ENCODE data around the gene ACMSD.
"Not testable (repeated sequence)": the region's sequence is repeated elsewhere in the genome, so short reads cannot be mapped to it uniquely, and the experiment has no call there.

Gene ACMSD

GRCh38 chr2:134852518-134852917 is 14.1 kb downstream of the ACMSD start:
- peak; percentile 39 for DNase-seq (ENCODE audit: low spot score)

GRCh38 chr2:134855709-134856108 is 17.3 kb downstream of the ACMSD start:
- no peak for DNase-seq (ENCODE audit: low spot score)

- no peak for DNase-seq (ENCODE audit: low spot score)
Measured at GRCh38 chr2:134858245-134858644, 19.8 kb downstream of the ACMSD start.

- no peak for DNase-seq (ENCODE audit: low spot score)
Measured at GRCh38 chr2:134861173-134861572, 22.8 kb downstream of the ACMSD start.

- no peak for DNase-seq (ENCODE audit: low spot score)
Measured at GRCh38 chr2:134862069-134862468, 23.7 kb downstream of the ACMSD start.

- DNase-seq (ENCODE audit: low spot score), result no peak
Measured at GRCh38 chr2:134862674-134863073, 24.3 kb downstream of the ACMSD start.

- DNase-seq (ENCODE audit: low spot score), result no peak
Measured at GRCh38 chr2:134863446-134863845, 25.0 kb downstream of the ACMSD start.

GRCh38 chr2:134865067-134865787 is 26.8 kb downstream of the ACMSD start:
- DNase-seq (ENCODE audit: low spot score), result no peak

GRCh38 chr2:134866498-134867099 is 28.2 kb downstream of the ACMSD start:
- DNase-seq (ENCODE audit: low spot score), result no peak

GRCh38 chr2:134869946-134870736 is 31.7 kb downstream of the ACMSD start:
- no peak for DNase-seq (ENCODE audit: low spot score)

GRCh38 chr2:134873152-134873551 is 34.7 kb downstream of the ACMSD start:
- no peak for DNase-seq (ENCODE audit: low spot score)

GRCh38 chr2:134875309-134875708 is 36.9 kb downstream of the ACMSD start:
- DNase-seq (ENCODE audit: low spot score), result no peak

GRCh38 chr2:134882773-134883172 is 44.4 kb downstream of the ACMSD start:
- DNase-seq (ENCODE audit: low spot score), result no peak

- no peak for DNase-seq (ENCODE audit: low spot score)
Measured at GRCh38 chr2:134883552-134884293, 45.3 kb downstream of the ACMSD start.

GRCh38 chr2:134884435-134884834 is 46.0 kb downstream of the ACMSD start:
- no peak for DNase-seq (ENCODE audit: low spot score)

GRCh38 chr2:134892282-134893035 is 54.0 kb downstream of the ACMSD start:
- DNase-seq (ENCODE audit: low spot score), result no peak

- DNase-seq (ENCODE audit: low spot score), result no peak
Measured at GRCh38 chr2:134897932-134898331, 59.5 kb downstream of the ACMSD start.

- no peak for DNase-seq (ENCODE audit: low spot score)
Measured at GRCh38 chr2:134899204-134899603, 60.8 kb downstream of the ACMSD start.

GRCh38 chr2:134900151-134900550 is 61.7 kb downstream of the ACMSD start:
- no peak for DNase-seq (ENCODE audit: low spot score)

- DNase-seq (ENCODE audit: low spot score), result not testable (repeated sequence)
Measured at GRCh38 chr2:134903701-134904100, 65.3 kb downstream of the ACMSD start.

GRCh38 chr2:134905168-134905567 is 66.8 kb downstream of the ACMSD start:
- DNase-seq (ENCODE audit: low spot score), result no peak

- no peak for DNase-seq (ENCODE audit: low spot score)
Measured at GRCh38 chr2:134906726-134907125, 68.3 kb downstream of the ACMSD start.

Measured in iPS-NIHi11 (cell line).